Placental epithelial cell (primary cell): ENCODE measurements around the gene CST3. TPM values are rescaled to one million over a fixed set of nuclear protein-coding genes. Genes with fewer than 3 reads are reported as not detected.

Experiments
- total RNA-seq: library from RNA; depleted of rRNA; stranded (reverse); fragments of >200 nt; gene quantifications from 2 replicates; pipeline ENCODE4 v1.2.3, GENCODE V29; 2012

The CST3 gene
- 91.3 and 104 TPM in 2 replicates for total RNA-seq

GRCh38 chr20:23637282-23638221, at the start of gene CST3:
TSS of gene CST3 (minus strand) at chr20:23637955. CDS start at chr20:23637862, 93 bp downstream.

GRCh38 chr20:23605867-23606651, 31.7 kb downstream of the CST3 start, which contains the start of gene CST9:
TSS of gene CST9 (minus strand) at chr20:23605917. CDS start at chr20:23605864, 53 bp downstream.

Other genes starting within 250 kb of the CST3 start
- gene NAPB, start 216.5 kb downstream of the CST3 start, total RNA-seq = 7.6 and 10.6 TPM in 2 replicates
- gene CSTL1, start 198.3 kb downstream of the CST3 start, total RNA-seq = not detected in 2 replicates
- not detected in 2 replicates for gene CST11, start 185.1 kb downstream of the CST3 start, total RNA-seq
- gene CST8, start 146.8 kb downstream of the CST3 start, total RNA-seq = not detected in 2 replicates
- not detected in 2 replicates for gene CST9L, start 69.5 kb downstream of the CST3 start, total RNA-seq
- gene CST9, start 32.0 kb downstream of the CST3 start, total RNA-seq = not detected in 2 replicates
- gene CST4, start 51.1 kb upstream of the CST3 start, total RNA-seq = not detected in 2 replicates
- not detected in 2 replicates for gene CST1, start 113.0 kb upstream of the CST3 start, total RNA-seq
- gene CST2, start 188.8 kb upstream of the CST3 start, total RNA-seq = not detected in 2 replicates
- not detected in 2 replicates for gene CST5, start 241.8 kb upstream of the CST3 start, total RNA-seq